HCT116 (cell line): ENCODE results near the gene EEF2KMT.
"Not testable (repeated sequence)": the region's sequence is repeated elsewhere in the genome, so short reads cannot be mapped to it uniquely, and the experiment has no call there.

Source experiments
- CEBPB ChIP-seq: IDR thresholded peaks from 2 replicates; pipeline ENCODE4 v1.6.1; 2012; ENCODE audit warnings: low read depth
- CTCF ChIP-seq, 3 experiments: fragments of 200-600 bp in 1 of 3; sonication (generic) in 1 of 3; IDR thresholded peaks in 2 of 3; conservative IDR thresholded peaks in 1 of 3; 2 replicates each; pipeline ENCODE4 v1.5.1; 2012 to 2017; ENCODE audit warnings: low read depth in 2 of 3, low read length in 2 of 3, antibody characterized with exemption in 1 of 3, borderline replicate concordance in 1 of 3, control low read depth in 1 of 3, mild to moderate bottlenecking in 1 of 3, mixed read lengths in 1 of 3, mixed run types in 1 of 3, moderate library complexity in 1 of 3; ENCODE audit not compliant: insufficient read depth in 1 of 3
- ELF1 ChIP-seq: IDR thresholded peaks from 2 replicates; pipeline ENCODE4 v1.6.1; 2012; ENCODE audit warnings: low read depth, borderline replicate concordance
- EZH2 ChIP-seq: fragments of 200-600 bp; sonication (generic); IDR thresholded peaks from 2 replicates; pipeline ENCODE4 v1.6.1; 2017; ENCODE audit warnings: antibody characterized with exemption, mixed run types
- JUND ChIP-seq: IDR thresholded peaks from 2 replicates; pipeline ENCODE4 v1.6.1; 2012
- POLR2AphosphoS5 ChIP-seq: IDR thresholded peaks from 2 replicates; pipeline ENCODE4 v1.6.1; 2011; ENCODE audit warnings: mild to moderate bottlenecking, low read depth, low read length, moderate library complexity

GRCh38 chr16:5097061-5097469, 530 bp downstream of the EEF2KMT start:
- TF ChIP-seq POLR2AphosphoS5; ELF1; CTCF (IDR thresholded peaks at IDR 0.05 in 2 of 3, conservative IDR thresholded peaks at IDR 0.05 in 1 of 3; ENCODE audit: borderline replicate concordance in 1 of 3, insufficient read depth in 1 of 3, low read depth in 2 of 3, low read length in 2 of 3); EZH2; JUND; CEBPB: not testable (repeated sequence)
